CD4-positive, alpha-beta T cell treated with Interleukin-21 for 1 hour (primary cell): ENCODE measurements around the gene EFNA2.

ENCODE experiments used
- DNase-seq: peaks from one replicate; pipeline ENCODE4 v3.0.0-alpha.2; 2020

EFNA2 gene

GRCh38 chr19:1272423-1273262 is 13.0 kb upstream of the EFNA2 start:
- DNase-seq: no peak

DNA sequence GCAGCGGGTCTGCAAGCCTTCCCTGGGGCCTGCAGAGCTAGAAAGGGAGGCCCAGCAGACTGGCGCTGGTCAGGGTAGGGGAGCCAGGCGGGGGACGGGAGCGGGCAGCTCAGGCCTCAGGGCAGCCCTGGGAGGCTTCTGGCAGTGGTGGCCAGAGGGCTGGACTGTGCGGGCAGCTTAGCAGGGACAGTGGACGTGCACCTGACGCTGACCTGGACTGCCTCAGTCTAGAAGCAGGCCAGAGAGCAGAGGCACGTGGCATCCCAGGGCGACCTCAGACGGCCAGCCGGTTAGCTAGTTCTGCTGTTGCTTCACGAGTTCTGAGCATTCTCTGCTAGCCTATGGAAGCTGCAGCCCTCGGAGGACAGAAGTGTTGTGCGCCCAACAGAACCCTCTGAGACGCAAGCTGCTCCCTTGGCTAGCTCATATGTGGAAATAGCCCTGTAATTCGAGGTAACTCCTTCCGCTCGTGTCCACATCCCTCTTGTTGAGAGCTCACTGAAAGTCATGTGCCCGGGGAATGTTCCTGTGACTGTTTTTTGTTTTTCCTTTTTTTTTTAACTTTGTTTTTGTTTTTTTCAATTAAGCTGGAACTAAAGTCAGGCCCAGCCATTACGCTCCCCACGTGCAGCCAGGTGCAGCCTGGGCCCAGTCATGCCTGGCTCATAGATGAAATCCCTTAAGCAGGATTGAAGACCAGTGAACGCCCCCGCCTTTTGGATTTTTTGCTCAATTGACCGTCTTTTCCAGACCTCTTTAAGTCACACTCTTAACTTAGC is 12.2 kb upstream of the EFNA2 start:
- no peak for DNase-seq

- no peak for DNase-seq
These were observed 11.4 kb upstream of the EFNA2 start for GRCh38 chr19:1274081-1274851.

GRCh38 chr19:1274852-1275259 is 10.8 kb upstream of the EFNA2 start:
- DNase-seq: peak; percentile 17

GRCh38 chr19:1275260-1275975 is 10.3 kb upstream of the EFNA2 start, which contains the start of gene FAM174C:
Gene FAM174C (plus strand): TSS chr19:1275530. CDS start chr19:1275550, 20 bp downstream.
- peak; percentile 97 for DNase-seq

DNA sequence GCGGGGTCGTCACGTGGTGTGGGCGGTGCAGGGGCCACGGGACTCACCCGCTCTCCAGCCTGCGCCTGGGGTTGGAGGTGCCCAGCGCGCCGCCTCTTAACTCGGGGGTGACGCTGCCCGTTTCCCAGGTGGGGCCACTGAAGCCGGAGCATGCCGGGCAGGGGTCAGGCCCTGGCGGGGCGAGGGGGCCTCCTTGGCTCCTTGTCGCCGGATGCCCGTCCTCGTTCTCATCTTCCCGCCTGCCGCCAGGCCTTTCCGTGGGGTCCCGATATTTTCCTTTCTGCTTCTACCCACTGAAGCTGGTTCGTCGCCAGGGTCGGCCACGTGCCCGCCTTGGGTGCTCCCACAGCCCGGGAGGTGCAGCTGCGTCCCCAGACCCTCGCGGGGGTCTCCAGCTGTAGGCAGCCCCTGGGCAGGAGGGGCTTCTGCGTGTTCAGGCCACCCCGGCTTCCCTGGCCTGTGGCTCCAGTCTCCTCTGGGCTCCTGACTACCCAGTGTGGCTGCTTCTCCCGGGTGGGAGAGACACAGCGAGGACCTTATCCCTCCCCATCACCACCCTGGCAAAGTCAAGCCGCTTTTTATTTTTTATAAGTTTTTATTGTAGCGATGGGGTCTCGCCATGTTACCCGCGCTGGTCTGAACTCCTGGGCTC is 9.6 kb upstream of the EFNA2 start:
- no peak for DNase-seq

DNA sequence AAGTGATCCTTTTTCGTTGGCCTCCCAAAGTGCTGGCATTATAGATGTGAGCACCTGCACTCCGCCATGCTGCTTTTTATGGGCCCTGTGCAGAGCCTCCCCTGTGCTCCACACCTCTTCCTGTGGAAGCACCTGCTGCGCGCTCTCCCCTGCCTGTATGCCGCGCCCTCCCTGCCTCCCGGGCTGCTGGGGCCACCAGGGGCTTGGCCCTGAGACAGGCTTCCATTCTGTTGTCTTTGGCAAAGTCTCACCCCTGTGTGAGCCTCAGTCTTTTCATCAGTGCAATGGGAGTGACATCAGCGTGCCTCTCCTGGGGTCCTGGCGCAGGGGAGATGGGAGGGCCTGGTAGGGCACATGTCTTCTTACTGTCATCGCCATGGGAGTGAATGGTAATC is 9.0 kb upstream of the EFNA2 start:
- peak; percentile 41 for DNase-seq

- DNase-seq: no peak
These were observed 8.6 kb upstream of the EFNA2 start for GRCh38 chr19:1277061-1277460.

DNA sequence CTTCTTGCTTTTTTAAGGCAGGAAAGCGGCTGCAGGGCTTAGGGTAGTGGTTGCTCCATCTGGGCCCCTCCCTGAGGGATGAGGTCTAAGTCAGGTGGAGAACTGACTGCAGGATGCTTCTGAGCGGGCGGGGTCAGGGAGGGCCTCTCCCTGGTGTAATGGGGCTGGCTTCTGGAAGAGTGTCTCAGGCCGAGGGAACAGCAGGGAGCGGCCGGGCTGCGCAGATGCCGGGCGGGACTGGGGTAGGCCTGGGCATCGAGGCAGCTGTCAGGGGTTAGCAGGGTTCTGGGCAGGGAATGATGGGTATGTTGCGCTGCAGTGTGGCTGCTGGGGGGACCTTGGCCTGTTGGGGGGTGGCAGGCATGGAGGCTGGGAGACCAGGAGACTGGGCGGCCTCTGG is 7.6 kb upstream of the EFNA2 start:
- no peak for DNase-seq

DNA sequence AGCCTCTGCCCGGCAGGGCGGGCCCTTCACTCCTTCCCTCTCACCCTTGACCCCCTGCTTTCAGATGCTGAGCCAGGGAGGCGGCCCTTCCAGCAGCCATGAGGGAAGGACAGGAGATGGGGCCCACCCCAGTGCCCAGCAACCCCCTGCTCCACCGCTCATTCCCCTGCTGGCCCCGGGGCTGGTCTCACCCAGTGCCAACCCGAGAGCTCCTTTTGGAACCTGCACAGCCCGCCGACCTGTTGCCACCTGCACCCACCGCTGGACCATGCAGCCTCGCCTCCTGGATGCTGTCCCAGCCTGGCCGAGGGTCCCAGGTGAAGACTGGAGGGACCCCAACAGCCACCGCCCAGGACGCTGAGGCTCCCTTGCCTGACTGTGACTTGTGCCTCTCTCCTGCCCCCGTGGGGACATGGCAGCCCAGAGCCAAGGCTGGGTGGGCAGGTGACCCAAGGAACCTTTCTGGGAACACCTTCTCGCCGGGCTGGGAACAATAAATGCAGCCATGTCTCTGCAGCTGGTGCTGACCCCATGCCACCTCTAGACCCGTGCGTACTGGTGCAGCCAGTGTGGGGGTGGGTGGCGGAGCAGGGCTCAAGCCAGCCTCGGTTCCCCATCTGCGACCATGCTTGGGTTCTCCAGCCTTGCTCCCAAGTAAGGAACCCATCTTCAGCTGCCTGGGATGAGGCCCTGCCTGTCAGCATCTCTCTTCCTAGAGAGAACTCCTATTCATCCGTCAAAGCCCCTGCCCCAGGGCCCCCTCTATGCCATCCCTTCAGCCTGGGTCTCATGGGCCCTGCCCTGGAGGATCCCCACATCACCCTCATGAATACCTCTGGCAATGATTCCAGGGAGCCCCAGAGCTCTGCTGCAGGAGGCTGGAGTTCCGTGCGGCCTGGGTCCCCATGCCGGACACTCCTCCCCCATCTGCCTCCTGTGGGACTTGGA is 6.7 kb upstream of the EFNA2 start:
- DNase-seq: no peak

- peak; percentile 83 for DNase-seq
These were observed 5.8 kb upstream of the EFNA2 start for GRCh38 chr19:1279782-1280341.

DNA sequence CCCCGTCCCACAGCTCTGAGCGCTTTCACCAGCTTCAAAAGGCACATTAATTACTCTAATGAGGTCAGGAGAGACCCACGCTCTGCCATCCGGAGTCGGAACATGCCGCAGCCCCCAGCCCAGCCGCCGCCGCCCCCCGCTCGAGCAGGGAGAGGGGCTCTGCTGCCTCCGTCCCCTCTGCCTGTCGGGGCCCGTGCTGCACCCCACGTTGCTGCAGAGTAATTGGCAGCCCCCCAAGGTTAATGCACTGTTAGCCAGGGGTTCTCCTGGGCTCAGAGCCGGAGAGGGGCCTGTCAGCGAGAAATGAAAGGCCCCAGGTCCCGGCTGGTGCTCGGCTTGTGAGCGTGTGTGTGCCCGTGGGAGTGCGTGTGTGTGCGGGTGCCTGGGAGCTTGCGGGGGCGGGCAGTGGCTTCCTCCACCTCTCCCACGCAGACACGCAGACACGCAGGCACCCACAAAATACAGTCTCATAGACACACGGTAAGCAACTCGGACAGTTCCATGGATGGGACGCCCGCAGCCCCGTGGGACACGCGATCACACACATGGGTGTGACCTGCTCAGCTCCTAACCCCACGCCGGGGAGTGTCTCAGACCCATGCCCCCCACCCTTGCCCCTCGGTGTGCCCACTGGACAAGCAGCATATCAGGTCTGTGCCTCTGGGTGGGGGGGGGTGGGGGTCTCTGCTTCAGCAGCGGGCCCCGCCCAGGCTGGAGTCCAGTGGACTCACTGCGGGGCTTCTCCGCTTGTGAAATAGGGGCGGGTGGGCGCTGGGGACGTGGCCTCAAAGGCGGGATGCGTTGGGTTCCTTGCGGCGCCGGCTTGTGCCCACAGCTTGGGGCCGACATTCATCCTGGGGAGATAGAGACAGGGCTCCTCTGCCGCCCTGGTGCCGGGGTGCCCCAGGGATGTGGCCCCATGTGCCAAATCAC is 4.8 kb upstream of the EFNA2 start:
- no peak for DNase-seq

- no peak for DNase-seq
These were observed 3.9 kb upstream of the EFNA2 start for GRCh38 chr19:1281569-1282287.

DNA sequence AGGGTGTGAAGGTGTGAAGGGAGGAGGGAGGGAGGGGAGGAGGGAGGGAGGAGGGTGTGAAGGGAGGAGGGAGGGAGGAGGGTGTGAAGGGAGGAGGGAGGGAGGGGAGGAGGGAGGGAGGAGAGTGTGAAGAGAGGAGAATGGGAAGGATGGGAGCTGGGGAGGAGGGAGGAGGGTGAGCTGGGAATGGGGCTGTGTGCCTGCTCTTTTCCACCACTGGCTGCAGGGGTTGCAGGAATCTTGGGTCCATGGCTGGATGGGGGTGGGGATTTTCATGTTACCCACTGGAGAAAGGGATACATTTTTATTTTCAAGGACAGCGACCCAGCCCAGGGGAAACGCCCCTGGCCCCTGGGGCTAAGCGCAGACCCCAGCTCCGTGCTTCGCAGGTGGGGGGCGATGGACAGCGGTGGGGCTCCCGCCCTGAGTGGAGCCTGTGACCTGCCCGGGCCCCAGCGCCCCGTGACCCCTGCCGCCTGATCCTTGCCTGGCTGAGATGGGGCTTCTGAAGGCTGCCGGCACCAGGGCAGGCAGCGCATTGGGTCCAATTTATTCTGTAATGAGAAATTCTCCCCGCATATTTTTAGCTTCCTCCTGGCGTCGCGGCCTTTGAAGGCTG is 3.0 kb upstream of the EFNA2 start:
- DNase-seq: no peak

DNA sequence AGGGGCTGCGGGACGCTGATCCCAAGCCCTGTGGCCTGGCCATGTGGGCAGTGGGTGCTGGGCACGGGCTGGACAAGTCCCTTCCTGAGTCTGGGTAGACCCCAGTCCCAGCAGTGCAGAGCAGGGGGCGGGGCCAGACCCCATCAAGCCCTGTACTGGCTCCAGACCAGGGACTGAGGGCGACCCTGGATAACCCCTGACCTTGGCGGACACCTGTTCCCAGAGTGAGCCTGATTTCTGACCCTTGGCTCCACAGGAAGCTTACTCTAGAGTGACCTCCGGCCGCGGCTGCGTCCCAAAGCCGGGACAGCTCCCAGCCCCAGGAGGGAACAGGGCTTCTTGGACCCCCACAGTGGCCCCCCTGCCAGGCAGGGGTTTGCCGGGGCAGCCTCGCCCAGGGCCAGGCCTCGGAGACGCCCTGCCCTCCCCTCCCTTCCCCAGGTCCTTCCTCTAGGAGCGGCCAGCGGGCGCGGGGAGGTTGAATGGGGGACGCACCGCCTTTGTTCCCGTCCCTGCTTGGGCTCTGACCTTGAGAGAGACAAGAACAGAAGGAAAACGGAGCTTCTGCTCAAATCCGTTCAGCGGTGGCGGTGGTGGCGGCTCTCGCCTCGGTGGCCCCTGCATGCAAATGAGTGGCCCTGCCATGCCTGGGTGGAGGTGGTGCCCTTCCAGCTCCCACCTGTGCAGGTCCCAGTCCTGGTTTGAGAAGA is 2.3 kb upstream of the EFNA2 start:
- no peak for DNase-seq

GRCh38 chr19:1283917-1284292 is 1.8 kb upstream of the EFNA2 start:
- no peak for DNase-seq

DNA sequence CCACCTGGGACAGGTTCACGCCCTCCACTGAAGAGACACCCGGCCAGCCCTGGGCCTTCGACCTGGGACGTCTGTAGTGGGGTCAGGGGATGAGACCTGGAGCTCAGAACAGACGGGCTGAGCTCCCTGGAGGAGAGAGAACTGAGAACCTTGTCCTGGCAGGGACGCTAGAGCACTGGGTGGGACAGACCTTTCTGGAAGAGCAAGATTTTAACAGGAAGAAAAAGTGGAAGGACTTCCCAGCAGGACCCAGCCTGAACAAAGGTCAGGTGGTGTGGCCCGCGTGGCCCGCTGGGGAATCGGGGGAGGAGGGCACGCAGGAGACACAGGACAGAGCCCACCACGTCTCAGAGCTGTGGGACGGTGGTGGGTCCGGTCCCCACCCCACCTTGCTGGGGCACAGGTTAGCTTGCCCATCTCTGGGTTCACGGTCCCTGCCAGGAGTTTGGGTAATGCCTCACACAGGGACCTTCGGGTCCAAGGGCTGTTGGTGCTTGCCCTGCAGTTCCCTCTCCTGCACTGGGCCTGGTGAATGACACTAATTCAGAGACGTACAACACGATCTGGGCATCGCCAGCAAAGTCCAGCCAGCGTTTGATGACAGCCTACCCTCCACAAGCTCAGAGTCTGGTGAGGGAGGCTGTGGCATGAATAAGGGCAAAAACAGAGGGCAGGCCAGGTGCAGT is 1.2 kb upstream of the EFNA2 start:
- DNase-seq: no peak
